H1 (cell line): ENCODE measurements around the gene ZNF592.

Experiments used
- BCL11A ChIP-seq, 2 experiments: IDR thresholded peaks; one replicate each; pipeline ENCODE4 v1.6.1; 2011; ENCODE audit warnings: low read depth in 2 of 2, low read length in 2 of 2, mild to moderate bottlenecking in 2 of 2
- CTCF ChIP-seq, 3 experiments: IDR thresholded peaks; 1 replicate in 2 of 3; 2 replicates in 1 of 3; pipeline versions ENCODE4 v1.5.1 to v1.6.1; 2011; ENCODE audit warnings: low read length in 3 of 3, mild to moderate bottlenecking in 3 of 3, inconsistent platforms in 2 of 3, low read depth in 1 of 3, moderate library complexity in 1 of 3; ENCODE audit not compliant: insufficient read depth in 1 of 3; ENCODE audit errors: control extremely low read depth in 1 of 3
- EZH2 ChIP-seq: fragments of 200-600 bp; sonication (generic); IDR thresholded peaks from 2 replicates; pipeline ENCODE4 v1.7.1; 2012; ENCODE audit warnings: low read depth, mild to moderate bottlenecking, moderate library complexity, low read length, inconsistent platforms; ENCODE audit not compliant: severe bottlenecking
- PHF8 ChIP-seq: fragments of 200-600 bp; sonication (generic); conservative IDR thresholded peaks from 2 replicates; pipeline ENCODE4 v1.7.1; 2012; ENCODE audit warnings: low read depth, mild to moderate bottlenecking, inconsistent platforms, low read length, moderate library complexity
- POLR2A ChIP-seq, 2 experiments: IDR thresholded peaks; 1 replicate in 1 of 2; 2 replicates in 1 of 2; pipeline ENCODE4 v1.6.1; 2011; ENCODE audit warnings: low read depth in 2 of 2, low read length in 2 of 2, mild to moderate bottlenecking in 2 of 2; ENCODE audit errors: control extremely low read depth in 1 of 2
- POLR2AphosphoS5 ChIP-seq: IDR thresholded peaks from 2 replicates; pipeline ENCODE4 v1.6.1; 2011; ENCODE audit warnings: low read depth, low read length
- TAF1 ChIP-seq: IDR thresholded peaks from 2 replicates; pipeline ENCODE4 v1.6.1; 2011; ENCODE audit warnings: mild to moderate bottlenecking, low read depth, low read length

GRCh38 chr15:84766461-84767035 is 18.2 kb downstream of the ZNF592 start:
- no peak for TF ChIP-seq TAF1
- no peak for TF ChIP-seq CTCF (IDR thresholded peaks at IDR 0.05; ENCODE audit: control extremely low read depth in 1 of 3, insufficient read depth in 1 of 3, low read depth in 1 of 3, low read length in 3 of 3)
- no peak for TF ChIP-seq PHF8
- TF ChIP-seq POLR2AphosphoS5, result no peak
- TF ChIP-seq EZH2, result no peak
- no peak for TF ChIP-seq BCL11A (IDR thresholded peaks at IDR 0.05; ENCODE audit: low read depth in 2 of 2, low read length in 2 of 2)
- no peak for TF ChIP-seq POLR2A (IDR thresholded peaks at IDR 0.05; ENCODE audit: control extremely low read depth in 1 of 2, low read depth in 2 of 2, low read length in 2 of 2)
